ENCODE measurements around the gene RASL11A.
"Not testable (repeated sequence)": the region's sequence is repeated elsewhere in the genome, so short reads cannot be mapped to it uniquely, and the experiment has no call there.

Gene RASL11A, protein sequence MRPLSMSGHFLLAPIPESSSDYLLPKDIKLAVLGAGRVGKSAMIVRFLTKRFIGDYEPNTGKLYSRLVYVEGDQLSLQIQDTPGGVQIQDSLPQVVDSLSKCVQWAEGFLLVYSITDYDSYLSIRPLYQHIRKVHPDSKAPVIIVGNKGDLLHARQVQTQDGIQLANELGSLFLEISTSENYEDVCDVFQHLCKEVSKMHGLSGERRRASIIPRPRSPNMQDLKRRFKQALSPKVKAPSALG

DNA sequence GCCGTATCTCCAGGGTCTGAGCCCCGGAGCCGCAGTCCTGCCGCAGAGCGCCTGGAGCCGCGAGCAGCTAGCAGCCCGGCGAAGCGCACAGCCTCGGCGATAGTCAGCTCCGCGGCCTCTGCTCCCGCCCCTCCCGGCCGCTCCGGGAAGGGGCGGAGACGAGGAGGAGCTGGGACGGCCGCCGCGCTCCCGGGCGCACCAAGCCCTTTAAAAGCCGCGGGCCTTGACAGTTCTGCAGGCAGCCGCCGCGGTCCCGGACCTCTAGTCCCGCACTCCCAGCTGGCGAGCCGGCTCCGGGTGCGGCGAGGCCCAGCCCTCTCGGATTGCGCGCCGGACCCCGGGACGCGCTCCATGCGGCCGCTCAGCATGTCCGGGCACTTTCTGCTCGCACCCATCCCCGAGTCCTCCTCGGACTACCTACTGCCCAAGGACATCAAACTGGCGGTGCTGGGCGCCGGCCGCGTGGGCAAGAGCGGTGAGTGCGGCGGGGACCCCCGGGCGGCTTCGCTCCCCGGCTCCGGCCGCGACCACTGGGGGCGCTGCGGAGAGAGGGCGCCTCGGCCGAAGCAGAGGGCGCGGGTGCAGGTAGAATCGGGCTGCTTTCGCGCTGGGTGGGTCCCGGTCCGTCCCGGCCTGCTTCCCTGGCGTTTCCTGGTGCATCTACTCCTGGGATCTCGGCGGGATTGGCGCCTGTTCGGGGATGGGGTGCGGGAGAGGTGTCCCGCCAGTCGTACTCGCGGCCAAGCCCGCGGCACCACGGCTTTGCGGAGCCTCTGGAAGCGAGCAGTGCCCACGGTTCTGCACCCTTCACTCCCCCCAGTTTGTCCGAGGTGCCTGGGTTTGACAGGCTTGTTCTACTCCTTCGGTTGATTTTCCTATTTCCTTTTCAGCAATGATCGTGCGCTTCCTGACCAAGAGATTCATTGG is at the start of gene RASL11A:
Gene RASL11A (plus strand): TSS at position 237 of the 927 bp plus-strand sequence. CDS start 115 bp downstream, at position 352.
- no peak for FAIRE-seq

DNA sequence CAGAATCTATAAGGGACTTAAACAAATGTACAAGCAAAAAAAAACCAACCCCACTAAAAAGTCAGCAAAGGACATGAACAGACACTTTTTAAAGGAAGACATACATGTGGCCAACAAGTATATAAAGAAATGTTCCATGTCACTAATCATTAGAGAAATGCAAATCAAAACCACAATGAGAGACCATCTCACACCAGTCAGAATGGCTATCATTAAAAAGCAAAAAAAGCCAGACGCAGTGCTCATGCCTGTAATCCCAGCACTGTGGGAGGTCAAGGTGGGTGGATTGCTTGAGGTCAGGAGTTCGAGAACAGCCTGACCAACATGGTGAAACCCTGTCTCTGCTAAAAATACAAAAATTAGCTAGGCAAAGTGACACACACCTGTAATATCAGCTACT is 48.5 kb upstream of the RASL11A start:
- DNase-seq (ENCODE audit: insufficient read length, low spot score); FAIRE-seq: not testable (repeated sequence)

More for the DNA sequence above, at the start of gene RASL11A:
- DNase-seq (ENCODE audit: insufficient read length, low spot score): peak; percentile 53
- TF ChIP-seq POLR2A (IDR thresholded peaks at IDR 0.05; ENCODE audit: low read depth, low read length): peak; percentile 74

DNA sequence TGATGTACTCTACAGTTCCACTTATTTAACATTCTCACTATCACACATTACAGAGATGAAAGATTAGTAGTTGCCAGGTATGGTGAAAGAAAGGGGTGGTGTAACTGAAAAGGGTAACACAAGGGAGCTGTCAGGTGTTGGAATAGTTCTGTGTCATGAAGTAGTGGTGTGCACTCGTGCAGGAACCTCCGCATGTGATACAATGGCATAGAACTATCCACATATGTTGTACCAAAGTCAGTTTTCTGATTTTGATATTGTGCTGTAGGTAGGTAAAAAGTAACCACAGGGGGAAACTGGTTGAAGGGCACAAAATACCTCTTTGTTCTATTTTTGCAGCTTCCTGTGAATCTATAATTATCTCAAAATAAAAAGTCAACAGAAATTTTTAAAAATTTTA is 43.6 kb upstream of the RASL11A start:
- no peak for TF ChIP-seq POLR2A (IDR thresholded peaks at IDR 0.05; ENCODE audit: low read depth, low read length)

DNA sequence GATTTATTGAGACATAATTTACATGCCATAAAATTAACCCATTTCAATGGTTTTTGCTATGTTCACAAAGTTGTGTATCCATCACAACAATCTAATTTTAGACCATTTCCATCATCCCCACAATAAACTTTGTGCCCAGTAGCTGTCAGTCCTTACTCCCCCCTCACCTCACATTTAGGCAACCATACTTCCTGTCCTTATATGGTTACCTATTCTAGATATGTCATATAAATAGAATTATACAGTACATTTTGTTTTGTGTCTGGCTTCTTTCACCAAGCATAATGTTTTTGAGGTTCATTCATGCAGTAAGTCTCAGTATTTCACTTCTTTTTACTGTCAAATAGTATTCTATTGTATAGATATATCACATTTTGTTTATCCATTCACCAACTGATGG is 42.5 kb upstream of the RASL11A start:
- DNase-seq (ENCODE audit: insufficient read length, low spot score) (no peak), FAIRE-seq (no peak)
- no peak for TF ChIP-seq POLR2A (IDR thresholded peaks at IDR 0.05; ENCODE audit: low read depth, low read length)

More for the DNA sequence above, 43.6 kb upstream of the RASL11A start:
- DNase-seq (ENCODE audit: insufficient read length, low spot score) (no peak), FAIRE-seq (no peak)

DNA sequence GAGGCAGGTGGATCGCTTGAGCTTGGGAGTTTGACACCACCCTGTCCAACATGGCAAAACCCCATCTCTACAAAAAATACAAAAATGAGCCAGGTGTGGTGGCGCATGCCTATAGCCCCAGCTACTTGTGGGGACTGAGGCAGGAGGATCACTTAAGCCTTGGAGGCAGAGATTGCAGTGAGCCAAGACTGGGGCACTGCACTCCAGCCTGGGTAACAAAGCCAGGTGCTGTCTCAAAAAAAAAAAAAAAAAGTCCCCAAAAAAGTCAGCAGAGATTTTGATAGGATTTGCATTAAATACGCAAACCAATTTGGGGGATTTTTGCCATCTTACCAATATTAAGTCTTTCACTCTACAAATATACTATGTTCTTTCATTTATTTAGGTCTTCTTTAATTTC is 41.0 kb upstream of the RASL11A start:
- no peak for FAIRE-seq
- no peak for DNase-seq (ENCODE audit: insufficient read length, low spot score)
- TF ChIP-seq POLR2A (IDR thresholded peaks at IDR 0.05; ENCODE audit: low read depth, low read length): no peak

DNA sequence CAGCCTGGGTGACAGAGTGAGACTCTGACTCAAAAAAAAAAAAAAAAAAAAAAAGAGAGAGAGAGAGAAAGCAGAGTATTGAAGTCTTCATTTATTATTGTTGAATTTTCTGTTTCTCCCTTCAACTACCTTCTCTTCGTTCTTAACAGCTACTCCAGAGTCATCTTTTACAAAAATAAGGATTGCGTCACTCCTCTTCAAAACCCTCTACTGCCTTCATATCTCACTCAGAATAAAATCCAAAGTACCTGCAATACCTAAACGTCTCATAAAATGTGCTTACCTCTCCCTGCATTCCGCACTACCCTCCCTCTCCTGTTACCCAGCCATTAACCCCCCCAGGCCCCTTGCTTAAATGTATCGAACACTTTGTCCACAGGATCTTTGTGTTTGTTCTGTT is 36.7 kb upstream of the RASL11A start:
- DNase-seq (ENCODE audit: insufficient read length, low spot score) (no peak), FAIRE-seq (no peak)
- TF ChIP-seq POLR2A (IDR thresholded peaks at IDR 0.05; ENCODE audit: low read depth, low read length): no peak

DNA sequence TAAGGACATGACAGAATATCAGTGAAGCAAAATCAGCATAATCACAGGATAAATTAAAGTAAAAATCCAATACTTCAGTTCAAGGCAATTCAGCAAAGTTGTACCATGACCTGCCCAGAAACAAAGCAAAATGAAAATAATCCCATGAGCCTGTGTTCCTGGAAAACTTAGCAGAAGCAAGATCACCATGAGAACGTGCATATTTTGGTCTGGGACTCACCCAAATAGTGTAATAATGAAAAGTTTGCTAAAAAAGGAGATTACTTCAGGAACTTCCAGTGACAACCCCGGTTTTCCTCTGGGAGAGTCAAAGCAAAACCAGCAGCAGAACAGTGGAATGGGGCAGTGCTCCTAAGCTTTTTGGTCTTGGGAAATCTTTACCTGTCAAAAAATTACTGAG is 34.2 kb upstream of the RASL11A start:
- DNase-seq (ENCODE audit: insufficient read length, low spot score): no peak
- no peak for TF ChIP-seq POLR2A (IDR thresholded peaks at IDR 0.05; ENCODE audit: low read depth, low read length)
- no peak for FAIRE-seq

DNA sequence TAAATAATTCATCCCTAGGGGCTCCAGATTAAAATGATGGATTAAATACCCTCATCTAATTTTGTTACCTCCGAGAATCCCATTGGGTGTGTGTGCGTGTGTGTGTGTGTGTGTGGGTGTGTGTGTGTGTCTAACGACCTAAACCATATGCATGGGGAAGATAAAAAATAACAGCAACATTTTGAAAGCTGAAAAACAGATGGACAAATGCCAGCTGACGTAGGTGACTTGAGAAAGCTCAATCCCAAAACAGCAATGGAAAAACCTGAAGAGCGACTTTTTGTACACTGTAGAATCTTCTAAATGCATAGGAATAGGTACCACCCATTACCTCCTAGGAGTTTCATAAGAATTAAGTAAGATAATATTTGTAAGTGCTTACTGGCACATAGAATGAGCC is 27.9 kb upstream of the RASL11A start:
- DNase-seq (ENCODE audit: insufficient read length, low spot score): no peak
- no peak for TF ChIP-seq POLR2A (IDR thresholded peaks at IDR 0.05; ENCODE audit: low read depth, low read length)
- no peak for FAIRE-seq

DNA sequence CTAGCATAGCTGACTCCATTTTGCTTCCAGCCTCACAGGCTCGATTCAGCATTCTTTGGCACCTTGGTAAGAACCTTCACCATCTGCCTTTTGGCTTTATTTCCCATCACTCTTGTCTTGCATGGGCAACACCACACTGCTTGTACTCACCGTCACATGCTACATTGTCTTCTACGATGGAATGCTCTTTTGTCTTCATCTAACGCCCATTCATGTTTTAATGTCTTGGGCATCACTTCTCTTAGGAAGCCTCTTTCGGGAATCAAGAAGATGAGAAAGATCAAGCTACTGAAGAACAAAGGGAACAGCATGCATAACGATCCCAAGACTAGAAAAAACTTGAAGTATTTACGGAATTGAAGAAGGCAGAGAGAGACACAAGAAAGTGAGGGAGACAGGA is 25.0 kb upstream of the RASL11A start:
- TF ChIP-seq POLR2A (IDR thresholded peaks at IDR 0.05; ENCODE audit: low read depth, low read length): no peak
- no peak for FAIRE-seq
- DNase-seq (ENCODE audit: insufficient read length, low spot score): no peak

DNA sequence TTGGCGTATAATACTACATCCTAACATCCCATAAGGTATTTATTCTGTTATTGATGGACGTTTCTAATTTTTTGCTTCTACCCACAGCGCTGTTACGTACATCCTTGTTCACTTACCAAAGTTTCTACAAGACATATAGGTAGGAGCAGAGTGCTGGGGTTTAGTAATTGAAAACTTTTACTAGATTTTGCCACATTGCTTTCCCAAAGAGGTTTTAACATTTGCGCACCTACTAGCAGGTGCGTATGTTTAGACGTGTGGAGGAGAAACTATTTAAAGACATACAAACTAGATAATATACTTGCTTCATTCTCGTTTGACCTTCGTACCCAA is 19.8 kb upstream of the RASL11A start:
- FAIRE-seq (no peak), DNase-seq (ENCODE audit: insufficient read length, low spot score) (no peak)
- TF ChIP-seq POLR2A (IDR thresholded peaks at IDR 0.05; ENCODE audit: low read depth, low read length): no peak

DNA sequence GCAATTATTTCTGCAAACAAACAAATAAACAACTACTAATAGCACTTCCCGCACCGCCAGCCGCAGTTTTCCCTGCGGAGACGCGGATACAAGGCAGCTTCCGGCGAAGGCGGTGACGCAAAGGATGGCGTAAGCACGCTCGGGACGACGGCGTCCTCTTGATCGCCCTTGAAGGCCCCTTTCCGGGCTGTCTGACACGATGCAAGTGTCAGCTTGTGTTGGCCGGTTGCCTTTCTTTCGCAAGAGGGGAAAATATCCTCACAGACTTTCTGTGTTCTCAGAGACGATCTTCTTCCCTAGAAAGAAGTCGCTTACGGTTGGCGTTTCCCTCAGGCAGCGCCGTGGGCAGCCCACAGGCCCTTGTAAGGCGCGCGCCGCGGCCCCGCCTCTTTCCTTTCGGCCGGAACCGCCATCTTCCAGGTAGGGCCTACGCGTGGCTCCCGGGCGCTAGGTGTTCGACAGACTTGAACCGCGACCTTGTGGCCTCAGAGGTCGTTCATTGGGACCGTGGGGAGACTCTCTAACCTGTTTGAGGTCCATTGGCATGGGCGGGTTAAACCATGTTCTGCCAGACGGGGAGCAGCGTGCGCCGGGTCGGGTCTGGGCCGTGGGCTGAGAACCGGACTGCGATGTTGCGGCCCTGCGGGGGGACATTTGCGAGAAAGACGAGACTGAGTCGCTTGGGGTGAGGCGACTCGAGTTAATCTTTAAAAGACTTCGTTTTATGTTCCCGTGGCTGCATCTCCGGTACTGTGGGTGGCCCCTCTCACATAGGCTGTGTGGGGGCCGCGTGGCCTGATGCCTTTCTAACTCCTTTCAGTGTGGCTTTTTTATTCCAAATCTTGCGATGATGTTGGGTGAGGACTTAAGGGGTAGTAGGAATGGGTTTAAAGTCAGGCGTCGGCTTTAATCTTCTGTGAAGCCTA is 19.2 kb upstream of the RASL11A start, which contains the start of gene RPL21:
Gene RPL21 (plus strand): TSS at position 393 of the 926 bp plus-strand sequence. CDS start 2,219 bp downstream, outside the sequence.
- DNase-seq (ENCODE audit: insufficient read length, low spot score) (peak; percentile 57), FAIRE-seq (peak; percentile 70)
- TF ChIP-seq POLR2A (IDR thresholded peaks at IDR 0.05; ENCODE audit: low read depth, low read length): peak; percentile 72

DNA sequence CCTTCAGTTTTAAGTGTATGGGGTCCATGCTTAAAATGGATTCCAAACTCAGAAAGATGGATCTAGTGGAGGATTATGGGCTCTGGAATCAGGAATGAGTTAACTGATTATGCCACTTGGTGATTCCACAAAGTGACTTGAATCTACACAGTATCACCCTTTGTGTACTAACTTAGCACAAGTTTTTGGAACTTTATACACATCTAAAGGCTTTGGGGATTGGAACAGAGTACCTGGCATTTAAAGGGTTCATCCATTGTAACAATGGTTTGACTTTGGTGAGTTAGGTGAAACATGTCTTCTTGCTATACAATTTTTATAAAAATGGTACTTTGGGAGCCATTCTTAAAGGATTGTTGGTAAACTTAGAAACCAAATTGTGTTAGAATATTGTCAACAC is 18.2 kb upstream of the RASL11A start:
- no peak for TF ChIP-seq POLR2A (IDR thresholded peaks at IDR 0.05; ENCODE audit: low read depth, low read length)
- no peak for DNase-seq (ENCODE audit: insufficient read length, low spot score)
- no peak for FAIRE-seq

DNA sequence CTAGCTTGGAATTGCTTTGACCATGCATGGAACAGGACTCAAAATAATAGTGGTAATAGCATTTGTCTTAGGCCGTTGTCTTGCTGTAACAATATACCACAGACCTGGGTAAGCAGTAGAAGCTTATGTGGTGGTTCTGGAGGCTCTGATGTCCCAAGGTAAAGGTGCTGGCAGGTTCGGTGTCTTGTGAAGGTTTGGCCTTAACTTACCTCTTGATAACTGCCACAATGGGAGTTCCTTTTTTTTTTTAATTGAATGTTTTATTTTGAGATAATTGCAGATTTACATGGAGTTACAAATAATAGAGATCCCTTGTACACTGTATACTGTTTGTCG is 13.4 kb upstream of the RASL11A start:
- DNase-seq (ENCODE audit: insufficient read length, low spot score) (no peak), FAIRE-seq (no peak)
- no peak for TF ChIP-seq POLR2A (IDR thresholded peaks at IDR 0.05; ENCODE audit: low read depth, low read length)

Measured in H54 (cell line).